ENCODE measurements around the gene MRPS2. TPM values are rescaled to one million over a fixed set of nuclear protein-coding genes. Genes with fewer than 3 reads are reported as not detected.

The MRPS2 gene
- total RNA-seq, 1 donor from 2014 or later: 70.8 TPM

GRCh38 chr9:135517407-135517822 is 16.9 kb downstream of the MRPS2 start:
- Mint-ChIP-seq H3K27ac (no peak overlapping the region), H3K36me3 (ENCODE audit: low read depth) (no peaks in the 10 kb centered on the region), H3K27me3 (ENCODE audit: insufficient read depth) (peaks cover 13% of the 10 kb centered on the region), H3K4me1 (ENCODE audit: low read depth) (peaks cover 12% of the 10 kb centered on the region), H3K9me3 (no peaks in the 10 kb centered on the region), H3K4me3 (no peak overlapping the region)
- no peak for DNase-seq (ENCODE audit: low spot score)
- intact Hi-C loops (cut with micrococcal nuclease): no loop called here

- Mint-ChIP-seq H3K4me1 (ENCODE audit: low read depth) (peaks cover 6% of the 10 kb centered on the region), H3K27ac (no peak overlapping the region), H3K9me3 (no peaks in the 10 kb centered on the region), H3K27me3 (ENCODE audit: insufficient read depth) (peaks cover 9% of the 10 kb centered on the region), H3K36me3 (ENCODE audit: low read depth) (no peaks in the 10 kb centered on the region), H3K4me3 (no peak overlapping the region)
- no peak for DNase-seq (ENCODE audit: low spot score)
- intact Hi-C loops (cut with micrococcal nuclease): no loop called here
Observed at GRCh38 chr9:135519179-135519971, 18.9 kb downstream of the MRPS2 start.

- no peak within 1 kb of the TSS for H3K27ac Mint-ChIP-seq
- no peak for DNase-seq (ENCODE audit: low spot score)
- no peaks in the 10 kb centered on the region for H3K9me3 Mint-ChIP-seq
- peaks cover 9% of the 10 kb centered on the region for H3K27me3 Mint-ChIP-seq (ENCODE audit: insufficient read depth)
- H3K36me3 Mint-ChIP-seq (ENCODE audit: low read depth): no peaks in the 10 kb centered on the region
- intact Hi-C loops (cut with micrococcal nuclease): no loop called here
- no peak within 1 kb of the TSS for H3K4me3 Mint-ChIP-seq
- H3K4me1 Mint-ChIP-seq (ENCODE audit: low read depth): peaks cover 4% of the 10 kb centered on the region
Observed at GRCh38 chr9:135520916-135521607, 20.6 kb downstream of the MRPS2 start, which contains the start of gene LCN1. TSS of gene LCN1 (plus strand) at chr9:135521440. CDS start at chr9:135521498, 58 bp downstream.

- no peak overlapping the region for H3K4me3 Mint-ChIP-seq
- no peak overlapping the region for H3K27ac Mint-ChIP-seq
- DNase-seq (ENCODE audit: low spot score): no peak
- H3K4me1 Mint-ChIP-seq (ENCODE audit: low read depth): no peaks in the 10 kb centered on the region
- intact Hi-C loops (cut with micrococcal nuclease): no loop called here
- H3K27me3 Mint-ChIP-seq (ENCODE audit: insufficient read depth): peaks cover 9% of the 10 kb centered on the region
- no peaks in the 10 kb centered on the region for H3K9me3 Mint-ChIP-seq
- no peaks in the 10 kb centered on the region for H3K36me3 Mint-ChIP-seq (ENCODE audit: low read depth)
Observed at GRCh38 chr9:135521608-135522095, 21.2 kb downstream of the MRPS2 start.

- DNase-seq (ENCODE audit: low spot score): no peak
- intact Hi-C loops (cut with micrococcal nuclease): no loop called here
- Mint-ChIP-seq H3K27me3 (ENCODE audit: insufficient read depth) (peaks cover 9% of the 10 kb centered on the region), H3K36me3 (ENCODE audit: low read depth) (no peaks in the 10 kb centered on the region), H3K9me3 (no peaks in the 10 kb centered on the region), H3K27ac (no peak overlapping the region), H3K4me3 (no peak overlapping the region), H3K4me1 (ENCODE audit: low read depth) (no peaks in the 10 kb centered on the region)
Observed at GRCh38 chr9:135522137-135522877, 21.8 kb downstream of the MRPS2 start.

- DNase-seq (ENCODE audit: low spot score): no peak
- Mint-ChIP-seq H3K27ac (no peak overlapping the region), H3K4me3 (no peak overlapping the region), H3K27me3 (ENCODE audit: insufficient read depth) (peaks cover 6% of the 10 kb centered on the region), H3K4me1 (ENCODE audit: low read depth) (no peaks in the 10 kb centered on the region), H3K9me3 (no peaks in the 10 kb centered on the region), H3K36me3 (ENCODE audit: low read depth) (no peaks in the 10 kb centered on the region)
- intact Hi-C loops (cut with micrococcal nuclease): no loop called here
Observed at GRCh38 chr9:135522931-135523330, 22.4 kb downstream of the MRPS2 start.

GRCh38 chr9:135523521-135524129 is 23.1 kb downstream of the MRPS2 start:
- intact Hi-C loops (cut with micrococcal nuclease): no loop called here
- Mint-ChIP-seq H3K4me1 (ENCODE audit: low read depth) (no peaks in the 10 kb centered on the region), H3K36me3 (ENCODE audit: low read depth) (no peaks in the 10 kb centered on the region), H3K27ac (no peak overlapping the region), H3K9me3 (no peaks in the 10 kb centered on the region), H3K4me3 (no peak overlapping the region), H3K27me3 (ENCODE audit: insufficient read depth) (peaks cover 6% of the 10 kb centered on the region)
- no peak for DNase-seq (ENCODE audit: low spot score)

GRCh38 chr9:135524130-135524861 is 23.8 kb downstream of the MRPS2 start:
- no peaks in the 10 kb centered on the region for H3K4me1 Mint-ChIP-seq (ENCODE audit: low read depth)
- H3K9me3 Mint-ChIP-seq: no peaks in the 10 kb centered on the region
- intact Hi-C loops (cut with micrococcal nuclease): no loop called here
- no peaks in the 10 kb centered on the region for H3K36me3 Mint-ChIP-seq (ENCODE audit: low read depth)
- peaks cover 6% of the 10 kb centered on the region for H3K27me3 Mint-ChIP-seq (ENCODE audit: insufficient read depth)
- H3K27ac Mint-ChIP-seq: no peak overlapping the region
- no peak for DNase-seq (ENCODE audit: low spot score)
- no peak overlapping the region for H3K4me3 Mint-ChIP-seq

GRCh38 chr9:135525241-135526088 is 25.0 kb downstream of the MRPS2 start:
- no peak for DNase-seq (ENCODE audit: low spot score)
- no peak overlapping the region for H3K4me3 Mint-ChIP-seq
- H3K4me1 Mint-ChIP-seq (ENCODE audit: low read depth): no peaks in the 10 kb centered on the region
- H3K9me3 Mint-ChIP-seq: no peaks in the 10 kb centered on the region
- intact Hi-C loops (cut with micrococcal nuclease): no loop called here
- no peaks in the 10 kb centered on the region for H3K36me3 Mint-ChIP-seq (ENCODE audit: low read depth)
- H3K27ac Mint-ChIP-seq: no peak overlapping the region
- H3K27me3 Mint-ChIP-seq (ENCODE audit: insufficient read depth): peaks cover 2% of the 10 kb centered on the region

GRCh38 chr9:135526089-135526729 is 25.7 kb downstream of the MRPS2 start:
- H3K27me3 Mint-ChIP-seq (ENCODE audit: insufficient read depth): no peaks in the 10 kb centered on the region
- intact Hi-C loops (cut with micrococcal nuclease): no loop called here
- no peaks in the 10 kb centered on the region for H3K9me3 Mint-ChIP-seq
- no peak for DNase-seq (ENCODE audit: low spot score)
- no peaks in the 10 kb centered on the region for H3K36me3 Mint-ChIP-seq (ENCODE audit: low read depth)
- H3K27ac Mint-ChIP-seq: no peak overlapping the region
- H3K4me1 Mint-ChIP-seq (ENCODE audit: low read depth): no peaks in the 10 kb centered on the region
- H3K4me3 Mint-ChIP-seq: no peak overlapping the region
